Measurements from ENCODE around the gene ZNF784. TPM values are rescaled to one million over a fixed set of nuclear protein-coding genes. Genes with fewer than 3 reads are reported as not detected.

ZNF784 gene
- total and polyA plus RNA-seq, 9 of the 15 experiments (the other 6 are each of a cell fraction or from before 2014, with no cell fraction given) = 0.14 to 6.1 (median 2.1) TPM

DNA sequence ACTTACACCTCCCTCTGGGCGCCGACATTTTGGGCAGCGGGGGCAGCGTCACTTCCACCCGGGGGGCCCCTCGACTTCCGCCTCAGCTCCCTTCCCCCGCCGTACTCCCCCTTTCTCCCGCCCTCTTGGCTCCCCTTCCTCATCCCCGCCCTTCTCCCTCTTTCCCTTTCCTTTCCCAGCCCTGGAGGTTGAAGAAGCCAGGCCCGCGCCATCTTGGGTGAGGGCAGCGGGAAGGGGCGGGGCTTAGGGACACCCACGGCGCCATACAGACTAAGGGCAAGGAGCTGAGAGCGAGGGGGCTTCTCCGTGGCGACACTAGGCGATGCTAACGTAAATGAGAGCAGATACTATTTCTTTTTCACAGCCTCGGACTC lies 24.9 kb downstream of the ZNF784 start, which contains the start of gene FIZ1 (continued):
- no peak for TF ChIP-seq EWSR1 (IDR thresholded peaks at IDR 0.05; ENCODE audit: borderline replicate concordance, low read depth, partially characterized antibody)
- no peak for TF ChIP-seq PURB (CRISPR knock-in tag; IDR thresholded peaks at IDR 0.05; ENCODE audit: low read depth)
- TF ChIP-seq, protein P1, sequence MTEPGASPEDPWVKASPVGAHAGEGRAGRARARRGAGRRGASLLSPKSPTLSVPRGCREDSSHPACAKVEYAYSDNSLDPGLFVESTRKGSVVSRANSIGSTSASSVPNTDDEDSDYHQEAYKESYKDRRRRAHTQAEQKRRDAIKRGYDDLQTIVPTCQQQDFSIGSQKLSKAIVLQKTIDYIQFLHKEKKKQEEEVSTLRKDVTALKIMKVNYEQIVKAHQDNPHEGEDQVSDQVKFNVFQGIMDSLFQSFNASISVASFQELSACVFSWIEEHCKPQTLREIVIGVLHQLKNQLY (CRISPR knock-in tag; conservative IDR thresholded peaks at IDR 0.05) = no peak
- peak; percentile 45; the same call in 1 of the 2 replicates for TF ChIP-seq FOXM1 (IDR thresholded peaks at IDR 0.05; ENCODE audit: low read depth)
- 0 out of 2 replicates have a peak, but pooled peaks have one; percentile 35 for TF ChIP-seq FOXM1 (CRISPR knock-in tag; IDR thresholded peaks at IDR 0.05; ENCODE audit: low read depth)
- TF ChIP-seq ZNF77 (CRISPR knock-in tag; IDR thresholded peaks at IDR 0.05) = no peak
- no peak for TF ChIP-seq ZNF699 (CRISPR knock-in tag; IDR thresholded peaks at IDR 0.05; ENCODE audit: insufficient replicate concordance)
- no peak; the same call in 1 of the 2 replicates for TF ChIP-seq ZNF589 (CRISPR knock-in tag; IDR thresholded peaks at IDR 0.05; ENCODE audit: low read depth)
- no peak for TF ChIP-seq HNRNPUL1 (IDR thresholded peaks at IDR 0.05; ENCODE audit: low read length)
- TF ChIP-seq NCOA6 (IDR thresholded peaks at IDR 0.05) = no peak
- no peak for TF ChIP-seq STAT5B (CRISPR knock-in tag; IDR thresholded peaks at IDR 0.05)
- TF ChIP-seq, protein P2, sequence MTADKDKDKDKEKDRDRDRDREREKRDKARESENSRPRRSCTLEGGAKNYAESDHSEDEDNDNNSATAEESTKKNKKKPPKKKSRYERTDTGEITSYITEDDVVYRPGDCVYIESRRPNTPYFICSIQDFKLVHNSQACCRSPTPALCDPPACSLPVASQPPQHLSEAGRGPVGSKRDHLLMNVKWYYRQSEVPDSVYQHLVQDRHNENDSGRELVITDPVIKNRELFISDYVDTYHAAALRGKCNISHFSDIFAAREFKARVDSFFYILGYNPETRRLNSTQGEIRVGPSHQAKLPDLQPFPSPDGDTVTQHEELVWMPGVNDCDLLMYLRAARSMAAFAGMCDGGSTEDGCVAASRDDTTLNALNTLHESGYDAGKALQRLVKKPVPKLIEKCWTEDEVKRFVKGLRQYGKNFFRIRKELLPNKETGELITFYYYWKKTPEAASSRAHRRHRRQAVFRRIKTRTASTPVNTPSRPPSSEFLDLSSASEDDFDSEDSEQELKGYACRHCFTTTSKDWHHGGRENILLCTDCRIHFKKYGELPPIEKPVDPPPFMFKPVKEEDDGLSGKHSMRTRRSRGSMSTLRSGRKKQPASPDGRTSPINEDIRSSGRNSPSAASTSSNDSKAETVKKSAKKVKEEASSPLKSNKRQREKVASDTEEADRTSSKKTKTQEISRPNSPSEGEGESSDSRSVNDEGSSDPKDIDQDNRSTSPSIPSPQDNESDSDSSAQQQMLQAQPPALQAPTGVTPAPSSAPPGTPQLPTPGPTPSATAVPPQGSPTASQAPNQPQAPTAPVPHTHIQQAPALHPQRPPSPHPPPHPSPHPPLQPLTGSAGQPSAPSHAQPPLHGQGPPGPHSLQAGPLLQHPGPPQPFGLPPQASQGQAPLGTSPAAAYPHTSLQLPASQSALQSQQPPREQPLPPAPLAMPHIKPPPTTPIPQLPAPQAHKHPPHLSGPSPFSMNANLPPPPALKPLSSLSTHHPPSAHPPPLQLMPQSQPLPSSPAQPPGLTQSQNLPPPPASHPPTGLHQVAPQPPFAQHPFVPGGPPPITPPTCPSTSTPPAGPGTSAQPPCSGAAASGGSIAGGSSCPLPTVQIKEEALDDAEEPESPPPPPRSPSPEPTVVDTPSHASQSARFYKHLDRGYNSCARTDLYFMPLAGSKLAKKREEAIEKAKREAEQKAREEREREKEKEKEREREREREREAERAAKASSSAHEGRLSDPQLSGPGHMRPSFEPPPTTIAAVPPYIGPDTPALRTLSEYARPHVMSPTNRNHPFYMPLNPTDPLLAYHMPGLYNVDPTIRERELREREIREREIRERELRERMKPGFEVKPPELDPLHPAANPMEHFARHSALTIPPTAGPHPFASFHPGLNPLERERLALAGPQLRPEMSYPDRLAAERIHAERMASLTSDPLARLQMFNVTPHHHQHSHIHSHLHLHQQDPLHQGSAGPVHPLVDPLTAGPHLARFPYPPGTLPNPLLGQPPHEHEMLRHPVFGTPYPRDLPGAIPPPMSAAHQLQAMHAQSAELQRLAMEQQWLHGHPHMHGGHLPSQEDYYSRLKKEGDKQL (CRISPR knock-in tag; IDR thresholded peaks at IDR 0.05; ENCODE audit: borderline replicate concordance) = no peak
- no peak for TF ChIP-seq SMAD1 (IDR thresholded peaks at IDR 0.05; ENCODE audit: low read depth, low read length, partially characterized antibody)
- no peak for TF ChIP-seq CC2D1A (IDR thresholded peaks at IDR 0.05)
- TF ChIP-seq ZNF79 (CRISPR knock-in tag; IDR thresholded peaks at IDR 0.05; ENCODE audit: low read depth) = no peak
- TF ChIP-seq POLR3G (IDR thresholded peaks at IDR 0.05; ENCODE audit: extremely low read depth, insufficient read length, insufficient replicate concordance) = no peak
- TF ChIP-seq KAT8 (IDR thresholded peaks at IDR 0.05; ENCODE audit: low read depth) = no peak; the same call in 1 of the 2 replicates
- TF ChIP-seq HDGF (IDR thresholded peaks at IDR 0.05) = no peak
- TF ChIP-seq ZNF785 (CRISPR knock-in tag; IDR thresholded peaks at IDR 0.05) = no peak
- TF ChIP-seq SMARCB1 (IDR thresholded peaks at IDR 0.05; ENCODE audit: insufficient read length, low read depth) = no peak

Data from K562 (cell line).